LNCaP clone FGC (cell line): Measurements from ENCODE around the gene PAPPA.

ENCODE experiments used
- DNase-seq: peaks from one replicate; pipeline ENCODE4 v3.0.0-alpha.2; 2011; ENCODE audit warnings: low read depth
- H3K4me3 ChIP-seq: 2 replicates; pipeline ENCODE4 v1.5.1; 2011; ENCODE audit warnings: mild to moderate bottlenecking, low read depth, low read length, control low read depth
- CTCF ChIP-seq: IDR thresholded peaks from 2 replicates; pipeline ENCODE4 v1.5.1; 2012; ENCODE audit warnings: mild to moderate bottlenecking; ENCODE audit not compliant: control insufficient read depth, insufficient read depth; ENCODE audit errors: extremely low read depth

PAPPA gene

GRCh38 chr9:116271991-116272390 lies 118.4 kb downstream of the PAPPA start:
- H3K4me3 ChIP-seq: no peak overlapping the region

GRCh38 chr9:116274293-116274692 lies 120.7 kb downstream of the PAPPA start:
- DNase-seq: no peak
- TF ChIP-seq CTCF: no peak
- H3K4me3 ChIP-seq: no peak overlapping the region

More at GRCh38 chr9:116271991-116272390, 118.4 kb downstream of the PAPPA start:
- no peak for TF ChIP-seq CTCF
- no peak for DNase-seq

- TF ChIP-seq CTCF: no peak
- DNase-seq: no peak
- no peak overlapping the region for H3K4me3 ChIP-seq
Measured at GRCh38 chr9:116275418-116276195, 122.0 kb downstream of the PAPPA start.

GRCh38 chr9:116276196-116276493 lies 122.6 kb downstream of the PAPPA start:
- DNase-seq: no peak
- TF ChIP-seq CTCF: no peak
- H3K4me3 ChIP-seq: no peak overlapping the region

GRCh38 chr9:116276651-116277121 lies 123.1 kb downstream of the PAPPA start:
- no peak for TF ChIP-seq CTCF
- no peak overlapping the region for H3K4me3 ChIP-seq
- DNase-seq: no peak

GRCh38 chr9:116278326-116278725 lies 124.7 kb downstream of the PAPPA start:
- TF ChIP-seq CTCF: no peak
- no peak overlapping the region for H3K4me3 ChIP-seq
- no peak for DNase-seq

GRCh38 chr9:116279230-116279629 lies 125.6 kb downstream of the PAPPA start:
- no peak overlapping the region for H3K4me3 ChIP-seq
- no peak for DNase-seq
- TF ChIP-seq CTCF: no peak
